Mammary epithelial cell (primary cell): Measurements from ENCODE around the gene TYW1B.
"Not testable (repeated sequence)": the region's sequence is repeated elsewhere in the genome, so short reads cannot be mapped to it uniquely, and the experiment has no call there.

Source experiments
- EZH2 ChIP-seq: IDR thresholded peaks from 2 replicates; pipeline ENCODE4 v1.6.1; 2012; ENCODE audit warnings: low read length, inconsistent platforms, borderline replicate concordance
- TF ChIP-seq, protein P1 (sequence below), 2 donors: IDR thresholded peaks in 1 of 2; conservative IDR thresholded peaks in 1 of 2; 2 replicates each; pipeline ENCODE4 v1.5.1; 2011 to 2012; ENCODE audit warnings: inconsistent platforms in 2 of 2, low read length in 2 of 2, mild to moderate bottlenecking in 2 of 2, control low read depth in 1 of 2, low read depth in 1 of 2; ENCODE audit not compliant: insufficient read depth in 1 of 2; ENCODE audit errors: extremely low read depth in 1 of 2

DNA sequence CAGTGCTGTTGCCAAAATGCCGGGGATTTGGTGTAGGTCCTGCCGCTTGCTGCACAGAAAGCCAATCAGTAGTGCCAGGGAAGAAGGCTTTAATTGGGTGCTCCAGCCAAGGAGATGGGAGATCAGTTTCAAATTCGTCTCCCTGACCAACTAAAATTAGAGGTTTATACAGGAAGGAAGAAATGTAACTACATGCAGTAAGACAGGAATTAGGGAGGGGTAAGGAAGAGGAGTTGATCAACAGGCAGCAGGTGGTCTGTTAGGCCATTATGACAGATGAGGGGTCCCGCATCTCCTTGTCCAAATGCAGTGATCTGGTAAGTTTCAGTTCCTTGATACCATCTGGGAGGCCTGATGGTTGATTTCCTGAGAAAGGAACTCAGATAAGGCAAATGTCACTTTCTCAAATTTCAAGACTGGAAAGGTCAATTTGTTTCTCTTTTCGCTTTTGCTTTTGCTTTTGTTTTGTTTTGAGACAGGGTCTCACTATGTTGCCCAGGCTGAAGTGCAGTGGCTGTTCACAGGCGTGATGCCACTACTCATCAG, 13.0 kb upstream of the TYW1B start:
- not testable (repeated sequence) for TF ChIP-seq EZH2
- TF ChIP-seq, protein P1, sequence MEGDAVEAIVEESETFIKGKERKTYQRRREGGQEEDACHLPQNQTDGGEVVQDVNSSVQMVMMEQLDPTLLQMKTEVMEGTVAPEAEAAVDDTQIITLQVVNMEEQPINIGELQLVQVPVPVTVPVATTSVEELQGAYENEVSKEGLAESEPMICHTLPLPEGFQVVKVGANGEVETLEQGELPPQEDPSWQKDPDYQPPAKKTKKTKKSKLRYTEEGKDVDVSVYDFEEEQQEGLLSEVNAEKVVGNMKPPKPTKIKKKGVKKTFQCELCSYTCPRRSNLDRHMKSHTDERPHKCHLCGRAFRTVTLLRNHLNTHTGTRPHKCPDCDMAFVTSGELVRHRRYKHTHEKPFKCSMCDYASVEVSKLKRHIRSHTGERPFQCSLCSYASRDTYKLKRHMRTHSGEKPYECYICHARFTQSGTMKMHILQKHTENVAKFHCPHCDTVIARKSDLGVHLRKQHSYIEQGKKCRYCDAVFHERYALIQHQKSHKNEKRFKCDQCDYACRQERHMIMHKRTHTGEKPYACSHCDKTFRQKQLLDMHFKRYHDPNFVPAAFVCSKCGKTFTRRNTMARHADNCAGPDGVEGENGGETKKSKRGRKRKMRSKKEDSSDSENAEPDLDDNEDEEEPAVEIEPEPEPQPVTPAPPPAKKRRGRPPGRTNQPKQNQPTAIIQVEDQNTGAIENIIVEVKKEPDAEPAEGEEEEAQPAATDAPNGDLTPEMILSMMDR (conservative IDR thresholded peaks at IDR 0.05 in 1 of 2, IDR thresholded peaks at IDR 0.05 in 1 of 2; ENCODE audit: extremely low read depth in 1 of 2, insufficient read depth in 1 of 2, low read depth in 1 of 2, low read length in 2 of 2): not testable (repeated sequence)
